GM12878 (cell line): ENCODE results near the gene AP3S1. TPM values are rescaled to one million over a fixed set of nuclear protein-coding genes. Genes with fewer than 3 reads are reported as not detected.

ENCODE experiments used
- BCL3 ChIP-seq: IDR thresholded peaks from 2 replicates; pipeline ENCODE4 v1.6.1; 2011; ENCODE audit warnings: borderline replicate concordance, low read depth, mild to moderate bottlenecking, moderate library complexity, low read length; ENCODE audit not compliant: insufficient read depth, poor library complexity, severe bottlenecking
- CHD4 ChIP-seq: fragments of 200-600 bp; sonication (generic); IDR thresholded peaks from 2 replicates; pipeline ENCODE4 v1.6.1; 2016; ENCODE audit warnings: mild to moderate bottlenecking
- CREM ChIP-seq: IDR thresholded peaks from 2 replicates; pipeline ENCODE4 v1.6.1; 2014; ENCODE audit warnings: antibody characterized with exemption, low read depth
- GATAD2B ChIP-seq: fragments of 450-650 bp; conservative IDR thresholded peaks from 2 replicates; pipeline ENCODE4 v1.6.1; 2017; ENCODE audit warnings: low read depth, mild to moderate bottlenecking, moderate library complexity
- JUNB ChIP-seq: IDR thresholded peaks from 2 replicates; pipeline ENCODE4 v1.6.1; 2016; ENCODE audit warnings: antibody characterized with exemption, mild to moderate bottlenecking
- NFYA ChIP-seq: IDR thresholded peaks from 2 replicates; pipeline ENCODE4 v1.6.1; 2011; ENCODE audit warnings: low read depth, mild to moderate bottlenecking, low read length, improper control_type of control experiment, borderline replicate concordance
- PAX5 ChIP-seq: IDR thresholded peaks from 2 replicates; pipeline ENCODE4 v1.6.1; 2011; ENCODE audit warnings: low read depth, low read length, borderline replicate concordance
- PAX8 ChIP-seq: fragments of 450-650 bp; IDR thresholded peaks from 2 replicates; pipeline ENCODE4 v1.6.1; 2017; ENCODE audit warnings: mild to moderate bottlenecking, moderate library complexity
- POLR2A ChIP-seq: IDR thresholded peaks from 2 replicates; pipeline ENCODE4 v1.6.1; 2011; ENCODE audit warnings: low read depth, mild to moderate bottlenecking, low read length
- POLR2AphosphoS2 ChIP-seq: IDR thresholded peaks from 2 replicates; pipeline ENCODE4 v1.6.1; 2011; ENCODE audit warnings: low read depth, mild to moderate bottlenecking, low read length, improper control_type of control experiment, moderate library complexity
- POLR2AphosphoS5 ChIP-seq: IDR thresholded peaks from 2 replicates; pipeline ENCODE4 v1.6.1; 2011; ENCODE audit warnings: mild to moderate bottlenecking, low read length, inconsistent platforms
- SMARCA5 ChIP-seq: fragments of 450-650 bp; IDR thresholded peaks from 2 replicates; pipeline ENCODE4 v1.6.1; 2017; ENCODE audit warnings: mild to moderate bottlenecking
- STAT1 ChIP-seq: fragments of 450-650 bp; conservative IDR thresholded peaks from 2 replicates; pipeline ENCODE4 v1.6.1; 2014; ENCODE audit warnings: antibody characterized with exemption, mild to moderate bottlenecking
- ZNF274 ChIP-seq: IDR thresholded peaks from one replicate; pipeline ENCODE4 v1.8.0; 2011; ENCODE audit not compliant: insufficient read length, insufficient read depth
- polyA plus RNA-seq, 11 experiments: library from polyadenylated mRNA; depleted of rRNA in 4 of 11; unstranded in 6 of 11; stranded (reverse) in 5 of 11; fragments of >200 nt; fragmentation: Nextera tagmentation in 4 of 11; fragmentation: Illumina TruSeq in 1 of 11; extraction: Ambion mirVana in 4 of 11; extraction: Trizol in 1 of 11; gene quantifications; 1 replicate in 1 of 11; 2 replicates in 10 of 11; pipeline versions ENCODE4 v1.2.1 to v1.2.3, GENCODE V29; 2011 to 2016; ENCODE audit warnings: inconsistent platforms in 2 of 11, missing spikeins in 2 of 11, low read depth in 1 of 11
- total RNA-seq, 4 experiments: library from RNA; depleted of rRNA in 3 of 4; stranded (reverse); fragments of >200 nt in 3 of 4; fragmentation: Illumina TruSeq in 1 of 4; extraction: Trizol in 1 of 4; gene quantifications; 2 replicates each; pipeline versions ENCODE4 v1.2.1 to v1.2.3, GENCODE V29; 2013 to 2021
- TF ChIP-seq, protein P1 (sequence below): fragments of 450-650 bp; IDR thresholded peaks from 2 replicates; pipeline ENCODE4 v1.6.1; 2016; ENCODE audit warnings: mild to moderate bottlenecking, moderate library complexity, borderline replicate concordance

The AP3S1 gene
- total and polyA plus RNA-seq, 10 of the 15 experiments (the other 5 are each of a cell fraction or from before 2014, with no cell fraction given), result 36.4 to 137 (median 67.5) TPM

- no peak; the same call in 1 of the 2 replicates for TF ChIP-seq SMARCA5
- TF ChIP-seq POLR2AphosphoS5, result peak; percentile 94
- TF ChIP-seq, protein P1, sequence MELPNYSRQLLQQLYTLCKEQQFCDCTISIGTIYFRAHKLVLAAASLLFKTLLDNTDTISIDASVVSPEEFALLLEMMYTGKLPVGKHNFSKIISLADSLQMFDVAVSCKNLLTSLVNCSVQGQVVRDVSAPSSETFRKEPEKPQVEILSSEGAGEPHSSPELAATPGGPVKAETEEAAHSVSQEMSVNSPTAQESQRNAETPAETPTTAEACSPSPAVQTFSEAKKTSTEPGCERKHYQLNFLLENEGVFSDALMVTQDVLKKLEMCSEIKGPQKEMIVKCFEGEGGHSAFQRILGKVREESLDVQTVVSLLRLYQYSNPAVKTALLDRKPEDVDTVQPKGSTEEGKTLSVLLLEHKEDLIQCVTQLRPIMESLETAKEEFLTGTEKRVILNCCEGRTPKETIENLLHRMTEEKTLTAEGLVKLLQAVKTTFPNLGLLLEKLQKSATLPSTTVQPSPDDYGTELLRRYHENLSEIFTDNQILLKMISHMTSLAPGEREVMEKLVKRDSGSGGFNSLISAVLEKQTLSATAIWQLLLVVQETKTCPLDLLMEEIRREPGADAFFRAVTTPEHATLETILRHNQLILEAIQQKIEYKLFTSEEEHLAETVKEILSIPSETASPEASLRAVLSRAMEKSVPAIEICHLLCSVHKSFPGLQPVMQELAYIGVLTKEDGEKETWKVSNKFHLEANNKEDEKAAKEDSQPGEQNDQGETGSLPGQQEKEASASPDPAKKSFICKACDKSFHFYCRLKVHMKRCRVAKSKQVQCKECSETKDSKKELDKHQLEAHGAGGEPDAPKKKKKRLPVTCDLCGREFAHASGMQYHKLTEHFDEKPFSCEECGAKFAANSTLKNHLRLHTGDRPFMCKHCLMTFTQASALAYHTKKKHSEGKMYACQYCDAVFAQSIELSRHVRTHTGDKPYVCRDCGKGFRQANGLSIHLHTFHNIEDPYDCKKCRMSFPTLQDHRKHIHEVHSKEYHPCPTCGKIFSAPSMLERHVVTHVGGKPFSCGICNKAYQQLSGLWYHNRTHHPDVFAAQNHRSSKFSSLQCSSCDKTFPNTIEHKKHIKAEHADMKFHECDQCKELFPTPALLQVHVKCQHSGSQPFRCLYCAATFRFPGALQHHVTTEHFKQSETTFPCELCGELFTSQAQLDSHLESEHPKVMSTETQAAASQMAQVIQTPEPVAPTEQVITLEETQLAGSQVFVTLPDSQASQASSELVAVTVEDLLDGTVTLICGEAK, result peak; percentile 82
- no peak for TF ChIP-seq CHD4
- peak; percentile 88 for TF ChIP-seq POLR2AphosphoS2
- TF ChIP-seq STAT1, result peak; percentile 83
- peak; percentile 100 for TF ChIP-seq JUNB
- peak; percentile 10 for TF ChIP-seq BCL3
- no peak for TF ChIP-seq ZNF274
- peak; percentile 15; the same call in 1 of the 2 replicates for TF ChIP-seq GATAD2B
- peak; percentile 89 for TF ChIP-seq CREM
- TF ChIP-seq PAX5, result peak; percentile 79
- no peak for TF ChIP-seq PAX8
- TF ChIP-seq POLR2A, result peak; percentile 93
- TF ChIP-seq NFYA, result no peak
- TF ChIP-seq, all 136 proteins: peak for 69
Measured at GRCh38 chr5:115841382-115842088, at the start of gene AP3S1, which contains the start of gene ATG12 (continued).
